HG02938 (cell line): ENCODE data around the gene NEK5.
A peak's percentile ranks its signal among the peaks of the same experiment; 100 is the strongest.
"Not testable (repeated sequence)": the region's sequence is repeated elsewhere in the genome, so short reads cannot be mapped to it uniquely, and the experiment has no call there.

ENCODE experiments used
- ATAC-seq: cut with Tn5 transposase; IDR thresholded peaks from one replicate; pipeline ENCODE4 v1.9.1; 2021; ENCODE audit warnings: mild to moderate bottlenecking, moderate library complexity; ENCODE audit not compliant: unreplicated experiment

Gene NEK5, protein sequence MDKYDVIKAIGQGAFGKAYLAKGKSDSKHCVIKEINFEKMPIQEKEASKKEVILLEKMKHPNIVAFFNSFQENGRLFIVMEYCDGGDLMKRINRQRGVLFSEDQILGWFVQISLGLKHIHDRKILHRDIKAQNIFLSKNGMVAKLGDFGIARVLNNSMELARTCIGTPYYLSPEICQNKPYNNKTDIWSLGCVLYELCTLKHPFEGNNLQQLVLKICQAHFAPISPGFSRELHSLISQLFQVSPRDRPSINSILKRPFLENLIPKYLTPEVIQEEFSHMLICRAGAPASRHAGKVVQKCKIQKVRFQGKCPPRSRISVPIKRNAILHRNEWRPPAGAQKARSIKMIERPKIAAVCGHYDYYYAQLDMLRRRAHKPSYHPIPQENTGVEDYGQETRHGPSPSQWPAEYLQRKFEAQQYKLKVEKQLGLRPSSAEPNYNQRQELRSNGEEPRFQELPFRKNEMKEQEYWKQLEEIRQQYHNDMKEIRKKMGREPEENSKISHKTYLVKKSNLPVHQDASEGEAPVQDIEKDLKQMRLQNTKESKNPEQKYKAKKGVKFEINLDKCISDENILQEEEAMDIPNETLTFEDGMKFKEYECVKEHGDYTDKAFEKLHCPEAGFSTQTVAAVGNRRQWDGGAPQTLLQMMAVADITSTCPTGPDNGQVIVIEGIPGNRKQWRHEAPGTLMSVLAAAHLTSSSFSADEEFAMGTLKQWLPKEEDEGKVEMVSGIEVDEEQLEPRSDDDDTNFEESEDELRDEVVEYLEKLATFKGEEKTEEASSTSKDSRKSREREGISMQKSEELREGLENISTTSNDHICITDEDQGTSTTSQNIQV

DNA sequence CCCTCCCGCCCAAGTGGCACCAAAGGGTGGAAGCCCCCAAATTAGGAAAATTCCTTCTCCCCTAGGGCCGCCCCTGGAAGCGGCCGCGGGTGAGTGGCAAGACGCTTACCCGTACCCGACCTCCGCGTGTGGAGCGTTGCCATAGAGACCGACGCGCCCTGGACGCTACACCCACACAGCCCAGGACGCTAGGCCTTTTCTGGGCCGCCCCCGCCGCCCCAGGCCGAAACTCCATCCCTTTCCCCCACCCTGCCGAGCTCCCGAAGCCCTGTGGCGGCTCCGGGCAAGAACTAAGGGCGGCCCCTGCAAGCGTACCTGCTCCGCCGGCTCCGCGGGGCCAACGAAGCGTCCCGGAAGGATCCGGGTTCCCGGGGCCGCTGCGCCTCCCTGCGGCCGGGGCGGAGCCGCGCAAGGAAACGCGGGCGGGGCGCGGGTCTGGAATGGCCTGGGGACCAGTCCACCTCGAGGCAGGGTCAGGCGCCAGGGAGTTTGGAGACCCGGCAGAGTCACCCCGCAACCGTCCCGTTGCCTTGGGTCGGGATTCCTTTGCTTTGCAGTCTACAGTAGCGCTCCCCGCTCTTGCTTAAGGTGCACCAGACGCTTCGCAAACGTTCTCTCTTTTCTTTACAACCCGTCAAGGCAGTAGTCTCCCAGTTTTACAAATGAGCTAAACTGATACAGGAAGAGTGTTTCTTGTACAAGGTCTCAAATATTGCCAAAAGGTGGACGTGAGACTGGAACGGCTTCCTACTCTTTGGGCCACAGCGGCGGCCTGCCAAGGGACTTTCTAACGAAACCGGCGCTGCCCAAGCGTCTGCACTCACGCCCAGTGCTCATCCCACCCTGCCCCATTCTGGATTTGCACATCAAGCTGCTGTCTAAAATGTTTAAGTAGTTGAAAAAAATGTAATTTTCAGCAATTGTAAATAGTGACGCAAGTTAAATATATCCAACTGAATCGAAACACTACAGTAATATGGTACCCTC lies at the start of gene NEK5:
Gene NEK5 (minus strand): TSS at position 360 of the 987 bp plus-strand sequence. CDS start 1,591 bp downstream, outside the sequence.
- ATAC-seq = peak; percentile 61

DNA sequence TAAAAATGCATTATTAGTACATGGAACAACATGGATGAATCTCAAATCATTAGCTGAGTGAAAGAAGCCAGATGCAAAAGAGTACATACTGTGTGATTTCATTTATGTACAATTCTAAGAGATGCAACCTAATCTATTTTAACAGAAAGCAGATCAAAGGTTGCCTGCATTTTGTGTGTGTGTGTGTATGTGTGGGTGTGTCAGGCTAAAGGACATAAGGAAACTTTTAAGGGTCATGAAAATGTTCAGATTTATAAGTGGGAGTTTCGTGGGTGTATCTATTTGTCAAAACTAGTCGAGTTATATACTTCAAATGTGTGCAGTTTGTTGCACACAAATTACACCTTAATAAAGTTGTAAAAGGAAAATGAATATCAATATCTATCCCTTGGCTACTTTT lies 48.4 kb upstream of the NEK5 start:
- ATAC-seq = no peak

DNA sequence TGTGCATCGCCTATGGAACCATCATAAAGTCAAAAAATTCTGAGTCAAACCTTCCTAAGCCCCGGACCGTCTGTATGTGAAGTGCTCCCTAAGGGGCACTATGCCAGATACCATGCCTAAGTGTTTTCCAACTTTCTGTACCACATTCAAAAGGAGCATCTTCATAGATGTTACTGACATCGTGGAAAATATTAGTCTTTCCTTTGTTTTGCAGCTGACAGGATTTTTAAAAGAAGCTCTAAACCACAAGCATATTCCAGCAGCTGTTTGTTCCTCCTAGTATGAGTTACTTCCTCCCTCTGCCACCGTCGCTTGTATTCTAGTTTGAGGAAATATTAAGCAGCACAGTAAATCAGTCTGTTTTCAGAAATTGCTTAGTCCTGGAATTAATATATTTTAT lies 45.1 kb upstream of the NEK5 start:
- not testable (repeated sequence) for ATAC-seq

DNA sequence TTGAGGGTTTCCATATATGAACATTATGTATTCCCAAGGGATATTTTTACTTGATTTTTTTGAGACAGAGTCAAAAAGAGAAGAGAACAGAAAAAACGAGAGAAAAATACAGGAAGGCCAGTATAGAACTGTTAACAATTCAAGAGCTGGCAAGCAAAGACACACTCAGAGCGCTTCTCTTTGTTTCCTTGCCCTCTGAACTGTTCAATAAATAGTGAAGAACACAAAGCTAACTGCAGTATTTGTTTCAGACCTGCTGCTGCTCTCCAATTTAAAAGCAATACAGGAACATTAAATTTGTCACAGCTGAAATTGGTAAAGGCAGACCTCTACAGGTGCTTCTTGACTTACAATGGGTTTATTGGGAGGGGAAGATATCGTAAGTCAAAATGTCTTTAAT lies 44.5 kb upstream of the NEK5 start:
- no peak for ATAC-seq

DNA sequence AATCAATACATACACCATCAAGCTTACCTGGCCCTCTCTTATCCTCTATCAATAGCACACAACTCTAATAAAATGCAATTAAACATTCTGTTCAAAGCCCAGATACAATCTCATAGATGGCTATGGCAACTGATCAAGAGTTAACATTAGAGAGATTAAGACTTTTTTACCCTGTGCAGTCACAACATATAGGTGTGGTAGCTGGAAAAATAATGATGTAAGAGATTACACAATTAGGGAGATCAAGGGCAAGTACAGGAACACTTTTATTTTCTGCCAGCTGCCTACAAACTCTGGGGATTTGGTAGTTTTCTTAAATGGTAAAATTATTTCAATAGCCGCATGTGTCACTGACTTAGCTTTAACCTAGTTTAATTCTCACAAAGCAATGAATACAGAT lies 42.8 kb upstream of the NEK5 start:
- not testable (repeated sequence) for ATAC-seq

DNA sequence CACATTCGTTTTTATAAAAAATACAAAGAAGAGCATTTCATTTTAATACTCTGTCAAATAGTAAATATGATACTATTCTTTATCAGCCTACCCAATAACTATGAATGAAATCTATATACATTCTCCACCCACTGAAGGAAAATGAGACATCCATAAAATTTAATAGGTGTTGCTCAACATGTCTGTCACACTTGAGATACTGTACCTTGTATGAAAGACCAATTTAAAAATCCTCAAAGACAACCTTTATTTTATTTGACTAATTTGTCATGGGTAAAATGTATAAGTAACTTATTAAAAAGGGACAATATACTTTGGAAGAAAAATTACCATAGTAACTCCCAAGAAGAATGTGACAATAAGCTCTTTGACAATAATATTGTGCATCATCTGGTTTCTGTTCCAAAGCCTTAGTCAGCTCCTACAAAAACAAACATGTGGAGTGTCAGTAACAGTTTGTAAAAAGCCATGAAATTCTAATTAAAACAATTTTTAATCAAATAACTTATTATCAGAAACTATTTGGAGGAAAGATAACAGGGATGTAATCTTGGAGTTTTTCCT lies 42.0 kb upstream of the NEK5 start:
- not testable (repeated sequence) for ATAC-seq

DNA sequence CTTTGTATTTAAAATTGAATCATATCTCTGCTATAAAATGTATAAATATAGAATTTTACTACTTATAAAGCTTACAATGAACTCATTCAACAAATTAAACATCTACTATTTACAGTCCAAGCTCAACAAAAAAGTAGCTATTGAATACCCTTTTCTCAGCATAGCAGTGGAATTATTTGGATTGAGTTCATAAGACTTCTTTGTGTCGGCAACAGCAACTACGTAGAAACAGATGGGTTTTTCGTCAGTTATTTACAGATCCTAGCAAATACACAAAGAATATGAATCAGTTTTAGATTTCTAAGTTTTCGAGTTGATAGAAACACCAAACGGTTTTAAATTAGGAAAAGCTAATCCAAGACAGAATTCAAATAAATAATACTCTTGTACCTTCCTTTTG lies 41.0 kb upstream of the NEK5 start:
- ATAC-seq = no peak

DNA sequence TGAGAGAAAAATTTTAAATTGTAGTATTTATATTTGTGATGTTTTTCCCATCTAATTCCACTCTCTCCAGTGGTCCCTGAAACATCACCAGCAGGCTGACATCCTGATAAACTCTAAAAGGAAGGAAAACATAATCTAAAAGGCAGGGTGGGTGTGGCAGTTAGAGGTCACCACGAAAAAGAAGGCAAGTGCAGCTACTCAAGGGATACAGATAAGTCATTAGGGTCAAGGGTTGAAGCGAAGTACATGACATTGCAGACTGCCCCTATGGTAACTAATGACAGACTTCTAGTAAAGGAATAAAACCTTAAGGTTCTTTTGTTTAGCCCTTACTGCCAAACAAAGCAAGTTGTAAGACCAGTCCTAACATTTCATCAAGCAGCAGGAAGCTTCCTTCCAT lies 36.5 kb upstream of the NEK5 start:
- no peak for ATAC-seq

DNA sequence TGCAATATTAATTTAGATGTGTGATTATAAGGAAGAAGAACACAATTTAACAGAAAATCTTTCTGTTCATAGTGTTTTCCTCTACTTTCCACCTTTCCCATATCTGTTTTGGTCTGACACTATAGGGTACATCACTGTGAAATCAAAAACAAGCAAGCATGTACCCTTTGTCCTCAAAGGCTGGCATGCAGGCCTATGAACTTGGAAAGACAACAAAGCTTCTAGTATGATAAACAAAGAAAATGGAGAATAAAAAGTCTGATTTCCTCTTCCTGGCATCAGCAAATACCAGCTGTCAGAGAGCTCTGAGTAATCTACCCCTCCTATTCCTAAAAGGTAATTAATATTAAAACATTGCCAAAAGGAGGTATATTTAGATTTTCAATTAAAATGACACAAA lies 36.1 kb upstream of the NEK5 start:
- no peak for ATAC-seq

DNA sequence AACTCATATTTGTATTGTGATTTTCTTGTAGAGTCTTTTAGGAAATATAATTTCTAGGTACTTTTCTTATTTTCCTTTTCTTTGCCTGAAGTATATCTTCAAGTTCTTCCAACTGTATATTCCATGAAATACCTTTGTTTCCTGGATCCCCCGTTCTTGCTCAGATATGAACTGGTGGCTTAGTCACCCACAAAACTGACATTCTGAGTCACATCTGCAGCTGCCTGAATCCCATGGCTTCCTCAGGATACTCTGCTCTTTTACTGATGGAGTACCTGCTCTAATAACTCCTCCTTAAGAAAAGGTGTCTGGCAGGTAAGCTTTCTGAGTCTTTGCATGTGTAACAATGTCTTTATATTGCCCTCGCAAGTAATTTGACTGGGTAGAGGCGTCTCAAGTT lies 35.0 kb upstream of the NEK5 start:
- ATAC-seq = not testable (repeated sequence)

DNA sequence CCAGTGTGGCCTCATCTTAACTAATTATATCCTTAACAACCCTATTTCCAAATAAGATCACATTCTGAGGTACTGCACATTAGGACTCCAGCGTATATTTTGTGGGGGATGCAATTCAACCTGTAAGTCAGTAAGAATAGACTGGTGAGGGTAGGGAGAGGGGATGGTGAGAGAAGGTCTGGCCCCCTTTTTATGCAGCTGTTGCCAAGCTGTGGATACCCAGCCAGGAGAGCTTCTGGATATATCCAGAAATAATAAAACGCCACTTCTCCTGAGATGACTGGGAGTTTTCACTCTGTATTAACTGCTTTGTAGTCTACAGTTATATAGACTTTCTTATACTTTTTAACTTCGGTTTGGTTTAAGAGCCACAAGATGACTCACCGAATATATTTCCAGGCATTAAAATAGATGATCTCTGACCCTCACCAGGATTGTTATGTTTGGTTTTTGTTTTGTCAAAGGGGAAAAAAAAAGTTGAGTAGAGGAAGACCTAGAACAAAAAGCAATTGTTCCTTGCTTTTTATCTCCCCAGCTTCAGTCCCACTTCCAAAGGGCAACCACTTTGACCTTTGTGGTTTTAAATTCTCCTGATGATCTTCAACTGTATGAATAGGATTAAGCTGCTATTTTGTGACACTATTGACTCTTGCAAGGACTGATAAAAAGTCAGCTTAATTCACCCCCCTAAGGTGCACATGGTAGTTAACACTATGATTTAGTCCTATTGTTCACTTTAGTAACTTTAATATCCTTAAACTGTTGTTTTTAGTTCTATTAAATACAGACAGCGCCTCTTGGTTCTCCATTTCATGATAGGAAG lies 33.6 kb upstream of the NEK5 start:
- no peak for ATAC-seq

DNA sequence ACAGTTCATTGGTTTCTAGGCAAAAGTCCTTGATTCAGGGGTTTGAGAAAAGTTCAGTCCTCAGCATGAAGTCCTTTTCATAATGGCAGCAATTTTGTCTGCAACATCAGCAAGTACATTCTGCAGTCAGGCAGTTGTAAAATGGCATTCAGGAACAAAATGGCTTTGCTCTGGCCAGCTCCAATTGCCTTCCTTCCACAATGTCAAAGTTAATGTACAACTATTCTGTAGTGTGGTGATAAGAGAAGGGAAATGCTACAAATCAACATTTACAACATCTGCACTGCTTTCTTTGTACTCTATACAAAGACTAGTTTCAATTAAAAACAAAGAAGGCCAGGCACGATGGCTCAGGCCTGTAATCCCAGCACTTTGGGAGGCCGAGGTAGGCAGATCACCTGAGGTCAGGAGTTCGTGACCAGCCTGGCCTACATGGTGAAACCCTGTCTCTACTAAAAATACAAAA lies 32.3 kb upstream of the NEK5 start:
- no peak for ATAC-seq

DNA sequence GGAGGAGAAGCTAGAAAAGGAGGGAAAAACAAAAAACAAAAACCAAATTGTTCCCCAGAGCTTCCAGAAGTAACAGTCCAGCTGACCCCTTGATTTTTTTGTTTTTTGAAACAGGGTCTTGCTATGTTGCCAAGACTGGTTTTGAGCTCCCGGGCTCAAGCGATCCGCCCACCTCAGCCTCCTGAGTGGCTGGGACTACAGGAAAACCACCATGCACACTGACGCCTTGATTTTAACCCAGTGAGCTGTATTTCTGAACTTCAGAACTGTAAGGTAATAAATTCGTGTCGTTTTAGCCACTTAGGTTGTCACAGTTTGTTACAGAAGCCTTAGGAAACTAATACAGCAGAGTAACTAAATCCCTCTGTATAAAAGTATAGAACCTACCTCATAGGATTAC lies 31.6 kb upstream of the NEK5 start:
- ATAC-seq = no peak

DNA sequence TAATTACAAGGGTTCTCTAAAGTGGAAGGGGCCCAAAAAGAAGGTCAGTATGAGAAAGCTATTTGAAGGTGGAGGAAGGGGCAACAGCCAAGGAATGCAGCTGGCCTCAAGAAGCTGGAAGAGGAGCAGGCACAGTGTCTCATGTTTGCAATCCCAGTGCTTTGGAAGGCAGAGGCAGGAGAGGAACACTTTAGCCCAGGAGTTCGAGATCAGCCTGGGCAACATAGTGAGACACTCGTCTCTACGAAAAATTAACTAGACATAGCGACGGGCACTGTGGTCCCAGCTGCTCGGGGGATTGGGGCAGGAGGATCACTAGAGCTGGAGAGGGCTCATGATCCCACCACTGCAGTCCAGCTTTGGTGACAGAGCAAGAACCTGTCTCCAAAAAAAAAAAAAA lies 31.2 kb upstream of the NEK5 start:
- ATAC-seq = no peak

DNA sequence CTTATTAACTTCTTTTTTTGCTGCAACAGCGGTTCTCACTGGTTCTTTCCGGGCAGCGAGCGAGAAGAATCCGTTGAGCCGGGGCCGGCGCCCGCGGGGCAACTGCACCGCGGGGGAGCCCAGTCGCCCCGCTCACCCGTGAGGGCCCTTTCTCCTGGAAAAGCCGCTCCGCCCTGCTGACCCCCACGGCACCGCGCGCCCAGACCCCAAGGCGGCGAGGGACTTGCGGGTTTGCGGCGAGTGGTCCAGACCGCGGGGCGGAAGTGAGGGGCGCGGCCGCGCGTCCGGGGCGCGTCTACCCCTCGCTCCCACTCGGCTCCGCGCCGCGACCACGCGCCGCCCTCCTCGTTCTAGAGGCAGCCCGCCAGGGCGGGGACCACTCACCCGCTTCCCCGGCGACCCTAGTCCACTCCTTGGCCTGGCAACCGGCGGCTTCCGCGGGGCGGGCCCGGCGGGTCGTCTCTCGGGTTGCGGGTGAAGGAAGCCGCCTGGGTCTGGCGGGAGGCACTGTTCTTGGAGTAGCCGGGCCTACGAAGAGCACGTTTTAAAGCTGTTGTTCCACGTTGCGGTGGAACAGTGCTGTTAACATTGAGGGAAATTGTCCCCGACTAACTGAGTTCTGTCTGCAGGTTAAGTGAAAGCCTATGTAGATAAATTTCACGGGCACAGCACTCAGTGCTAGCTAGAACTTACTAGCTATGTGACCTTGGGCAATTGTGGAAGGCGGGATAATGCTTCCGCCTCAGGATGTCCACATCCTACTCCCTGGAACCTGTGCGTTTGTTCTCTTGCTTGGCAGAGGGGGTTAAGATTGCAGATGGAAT lies 30.5 kb upstream of the NEK5 start, which contains the start of gene NEK3:
Gene NEK3 (minus strand): TSS at position 439 of the 824 bp plus-strand sequence. CDS start 3,406 bp downstream, outside the sequence.
- ATAC-seq = peak; percentile 60

DNA sequence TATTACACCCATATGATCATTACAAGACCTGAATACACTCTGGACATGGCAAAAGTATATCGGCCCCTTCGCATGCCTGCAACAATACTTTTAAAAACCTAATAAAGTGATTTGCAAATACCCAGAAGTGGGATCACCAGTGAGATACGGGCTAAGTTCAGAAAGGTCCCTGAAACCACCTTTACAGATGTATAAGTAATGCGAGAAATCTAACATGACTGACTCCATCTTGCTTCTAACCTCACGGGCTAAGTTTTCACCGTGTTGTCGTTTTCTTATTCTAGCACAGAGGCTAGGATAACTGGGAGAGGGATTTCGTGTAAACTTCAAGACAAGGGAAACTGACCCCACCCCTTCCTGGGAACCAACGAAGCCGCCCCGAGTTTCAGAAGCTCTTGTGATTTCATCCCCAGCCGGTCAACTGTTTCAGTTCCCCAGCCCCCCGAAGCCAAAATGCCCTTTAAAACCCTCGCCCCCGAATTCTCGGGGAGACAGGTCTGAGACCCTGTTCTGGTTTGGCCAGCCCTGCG lies 29.8 kb upstream of the NEK5 start:
- ATAC-seq = no peak

DNA sequence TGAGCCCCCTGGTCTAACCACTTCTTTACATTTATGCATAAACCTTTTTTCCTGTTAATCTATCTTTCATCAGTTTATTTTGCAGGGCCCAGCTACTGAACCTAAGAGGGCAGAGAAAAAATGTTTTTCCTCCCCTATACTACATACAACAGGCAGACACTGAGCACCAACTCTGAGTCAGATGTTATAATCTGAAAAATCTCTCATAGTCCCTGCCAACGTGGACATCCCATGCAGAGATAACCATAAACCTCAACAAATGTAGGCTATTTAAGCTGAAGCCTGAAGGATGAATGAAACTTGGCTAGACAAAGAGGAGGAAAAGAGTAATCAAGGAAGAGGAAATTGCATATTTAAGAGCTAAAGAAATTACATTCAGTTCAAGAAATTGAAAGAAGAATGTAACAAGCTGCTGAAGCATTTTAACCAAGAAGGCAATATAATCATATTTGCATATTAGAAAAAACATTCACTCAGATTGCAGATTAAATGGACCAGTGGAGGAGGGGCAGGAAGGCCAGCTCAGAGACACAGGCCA lies 27.9 kb upstream of the NEK5 start:
- ATAC-seq = no peak

DNA sequence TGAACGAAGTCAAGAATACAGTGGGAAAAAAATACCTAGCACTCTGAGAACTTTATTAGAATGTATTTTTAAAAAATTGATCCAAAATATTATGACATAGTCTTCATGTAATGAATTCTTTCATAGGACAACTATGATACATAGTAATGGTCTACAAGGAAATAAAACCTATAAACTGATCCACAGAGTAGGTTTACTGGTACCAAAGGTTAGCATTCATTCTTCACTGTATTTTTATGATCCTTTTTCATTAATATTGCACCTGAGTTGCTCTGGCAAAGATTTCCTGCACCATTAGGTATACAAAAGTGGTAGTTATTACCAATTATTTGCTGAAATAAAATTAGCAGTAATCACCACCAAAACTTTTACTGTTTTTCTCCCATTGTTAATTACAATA lies 26.3 kb upstream of the NEK5 start:
- ATAC-seq = no peak
